ENCODE results near the gene LYZL6.
"Not testable (repeated sequence)": the region's sequence is repeated elsewhere in the genome, so short reads cannot be mapped to it uniquely, and the experiment has no call there.

The LYZL6 gene

GRCh38 chr17:35906191-35906925 lies 37.2 kb downstream of the LYZL6 start:
- DNase-seq = no peak

DNA sequence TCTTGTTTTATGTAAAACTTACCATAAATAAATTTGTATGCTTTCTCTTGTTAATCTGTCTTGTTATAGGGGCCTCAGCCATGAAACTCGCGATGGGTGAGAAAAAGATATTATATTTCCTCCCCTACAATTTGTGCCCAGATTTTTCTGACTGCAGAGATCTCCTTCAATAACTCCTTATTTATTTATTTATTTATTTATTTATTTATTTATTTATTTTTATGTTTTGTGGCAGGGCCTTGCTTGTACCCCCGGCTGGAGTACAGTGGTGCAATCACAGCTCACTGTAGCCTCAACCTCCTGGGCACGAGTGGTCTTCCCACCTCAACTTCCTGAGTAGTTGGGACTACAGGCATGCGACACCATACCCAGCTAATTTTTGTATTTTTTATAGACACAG lies 40.1 kb downstream of the LYZL6 start:
- DNase-seq = no peak

DNA sequence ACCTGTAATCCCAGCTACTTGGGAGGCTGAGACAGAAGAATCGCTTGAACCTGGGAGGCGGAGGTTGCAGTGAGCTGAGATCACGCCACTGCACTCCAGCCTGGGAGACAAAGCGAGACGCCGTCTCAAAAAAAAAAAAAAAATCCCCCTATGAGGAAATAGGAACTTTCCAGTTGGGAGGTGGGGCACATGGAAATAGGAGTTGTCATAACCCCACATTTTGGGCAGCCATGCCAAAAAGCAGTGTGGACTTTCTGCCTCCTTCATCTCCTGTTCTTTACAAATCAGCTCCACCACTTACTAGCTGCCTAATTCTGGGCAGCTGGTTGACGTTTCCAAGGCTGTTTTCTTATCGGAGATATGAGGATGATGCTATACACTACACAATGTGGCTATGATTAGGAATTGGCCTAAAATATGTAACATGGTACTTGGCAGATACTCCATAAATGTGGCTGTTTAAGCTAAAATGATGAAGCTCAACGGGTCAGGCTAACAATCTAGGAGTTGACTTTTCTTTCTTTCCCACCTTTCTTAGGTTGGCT lies 41.8 kb downstream of the LYZL6 start:
- no peak for DNase-seq

GRCh38 chr17:35900708-35901480 lies 42.6 kb downstream of the LYZL6 start:
- DNase-seq = no peak

GRCh38 chr17:35900280-35900679 lies 43.2 kb downstream of the LYZL6 start:
- peak; percentile 71 for DNase-seq

GRCh38 chr17:35898283-35899070 lies 45.0 kb downstream of the LYZL6 start:
- DNase-seq = peak; percentile 75

DNA sequence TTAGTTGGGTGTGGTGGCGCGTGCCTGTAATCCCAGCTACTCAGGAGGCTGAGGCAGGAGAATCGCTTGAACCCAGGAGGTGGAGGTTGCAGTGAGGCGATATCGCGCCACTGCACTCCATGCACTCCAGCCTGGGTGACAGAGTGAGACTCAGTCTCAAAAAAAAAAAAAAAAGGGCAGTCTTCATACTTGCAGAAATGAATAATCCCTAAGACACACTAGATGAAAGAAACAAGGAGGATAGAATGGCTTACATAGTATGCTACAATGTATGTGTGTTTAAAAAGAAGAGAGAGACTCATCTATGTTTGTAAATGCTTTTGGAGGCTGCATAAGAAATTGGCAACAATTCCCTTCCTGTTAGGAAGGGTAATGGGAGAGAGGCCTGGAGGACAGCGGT lies 45.7 kb downstream of the LYZL6 start:
- not testable (repeated sequence) for DNase-seq

DNA sequence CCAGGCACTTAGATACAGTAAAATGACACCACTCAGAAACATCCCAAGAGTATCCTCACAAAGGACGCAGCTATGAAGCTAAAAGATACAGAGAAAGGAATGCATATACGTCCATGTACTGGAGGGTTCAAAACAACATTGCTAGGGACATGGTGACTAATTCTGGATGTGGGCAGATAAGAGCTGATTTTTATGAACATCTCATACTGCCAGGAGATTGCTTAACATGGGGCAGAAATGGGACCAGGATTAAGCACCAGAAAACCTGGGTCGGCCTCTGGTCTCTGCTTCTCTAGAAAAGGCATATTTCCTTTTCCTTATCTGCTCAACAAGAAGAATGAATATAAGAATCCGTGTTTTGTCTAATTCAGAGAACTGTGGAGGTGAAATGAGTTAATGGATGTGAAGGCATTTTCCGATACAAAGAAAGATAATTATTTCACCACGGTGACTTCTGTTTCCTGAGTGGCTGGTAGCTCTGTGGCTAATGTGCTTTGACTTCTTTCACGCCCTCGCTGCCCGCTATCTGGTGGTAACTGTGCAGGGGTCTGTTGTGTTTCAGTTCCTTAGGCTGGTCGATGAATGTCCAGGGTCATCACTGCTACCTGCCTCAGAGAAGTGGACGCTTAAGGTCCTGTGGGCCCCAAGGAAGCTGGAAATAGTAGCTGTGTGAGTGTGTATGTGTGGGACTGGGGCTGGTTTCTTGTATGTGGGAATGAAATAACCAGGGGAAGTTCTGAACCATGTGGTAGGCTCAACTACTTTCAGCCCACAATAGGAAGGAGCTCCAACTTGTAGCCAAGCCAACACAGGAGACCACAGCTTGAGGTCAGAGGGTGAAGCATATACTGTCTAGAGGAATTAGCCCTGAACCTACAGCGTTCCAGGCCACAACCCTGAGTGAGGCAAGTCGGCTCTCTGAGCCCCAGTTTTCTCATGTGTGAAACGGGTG lies 47.6 kb downstream of the LYZL6 start:
- peak; percentile 78 for DNase-seq

DNA sequence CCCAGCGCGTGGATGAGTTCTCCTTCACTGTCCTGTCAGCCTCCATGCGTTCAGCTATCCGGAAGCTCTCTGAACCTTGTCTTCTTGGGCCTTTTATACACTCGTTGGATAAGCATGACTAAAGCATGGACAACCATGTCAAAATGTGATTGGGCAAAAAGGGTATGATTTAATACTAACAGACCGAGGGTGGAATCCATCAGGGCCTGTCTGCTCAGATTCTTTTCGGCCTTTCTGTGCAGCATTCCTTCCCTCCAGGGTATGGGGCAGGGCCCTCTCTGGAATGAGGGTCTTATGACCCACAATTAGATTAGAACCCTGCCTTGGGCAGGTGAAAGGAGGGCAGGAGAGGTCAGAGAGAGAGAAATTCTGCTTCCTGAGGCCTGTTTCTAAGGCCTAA lies 49.3 kb downstream of the LYZL6 start:
- no peak for DNase-seq

DNA sequence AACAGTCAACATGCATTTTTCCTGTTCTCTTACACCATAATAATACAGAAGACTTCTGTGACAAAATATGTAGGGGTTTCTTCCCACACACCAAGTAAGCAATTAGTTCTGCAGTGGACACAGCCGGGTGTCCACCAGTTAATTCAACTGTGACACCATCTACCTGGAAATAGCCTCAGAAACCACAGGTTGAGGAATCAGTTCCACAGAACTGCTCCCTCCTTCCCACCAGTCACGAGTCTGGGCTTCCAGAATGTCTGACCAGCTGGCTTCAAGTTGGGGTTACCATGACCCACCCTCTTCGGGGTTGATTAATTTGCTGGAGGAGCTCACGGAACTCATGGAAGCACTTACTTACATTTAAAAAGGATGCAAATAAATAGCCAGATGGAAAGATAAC lies 49.8 kb downstream of the LYZL6 start:
- DNase-seq = no peak

DNA sequence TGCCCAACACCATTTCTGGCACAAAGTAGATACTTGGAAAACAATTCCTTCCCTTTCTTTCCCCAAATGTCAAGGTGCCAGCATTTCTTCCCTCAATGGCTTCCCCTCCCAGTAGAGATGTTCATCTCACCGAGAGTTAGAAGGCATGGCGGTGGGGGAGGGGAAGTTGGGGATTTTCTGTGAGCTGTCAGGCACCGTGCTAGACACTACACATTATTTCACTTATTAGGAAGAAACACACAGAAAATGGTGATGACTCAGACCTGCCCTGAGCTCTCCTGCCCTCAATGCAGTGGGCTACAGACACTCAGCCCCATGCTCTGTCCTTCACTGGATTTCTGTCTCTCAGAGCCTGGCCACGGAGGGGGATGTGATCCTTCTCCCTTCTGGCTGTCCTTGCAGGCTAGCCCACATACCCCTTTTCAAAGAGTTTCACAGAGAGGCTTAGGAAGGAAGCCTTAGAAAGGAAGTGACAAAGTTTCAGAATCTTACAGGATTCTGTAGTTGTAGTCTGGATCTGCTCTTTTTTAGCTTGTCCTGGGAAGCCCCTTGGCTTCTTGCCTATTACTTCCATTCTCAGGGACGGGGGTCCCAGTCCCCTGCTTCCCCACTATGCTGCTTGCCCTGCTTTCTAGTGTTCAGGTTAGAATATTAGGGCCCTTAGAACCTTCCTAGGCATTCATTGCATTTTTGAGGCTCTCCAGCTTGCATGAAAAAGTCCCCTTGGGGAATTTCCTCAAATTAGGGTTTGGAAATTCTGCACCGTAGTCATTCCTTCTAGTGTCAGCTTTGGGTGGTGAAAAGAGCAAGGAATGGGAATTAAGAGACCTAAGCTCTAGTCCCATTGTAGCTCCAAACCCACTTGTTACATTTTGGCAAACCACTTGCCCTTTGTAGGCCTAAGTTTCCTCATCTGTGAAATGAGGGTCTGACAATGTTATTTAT lies 51.1 kb downstream of the LYZL6 start:
- DNase-seq = peak; percentile 85

- no peak for DNase-seq
Observed at GRCh38 chr17:35891269-35891668, 52.2 kb downstream of the LYZL6 start.

DNA sequence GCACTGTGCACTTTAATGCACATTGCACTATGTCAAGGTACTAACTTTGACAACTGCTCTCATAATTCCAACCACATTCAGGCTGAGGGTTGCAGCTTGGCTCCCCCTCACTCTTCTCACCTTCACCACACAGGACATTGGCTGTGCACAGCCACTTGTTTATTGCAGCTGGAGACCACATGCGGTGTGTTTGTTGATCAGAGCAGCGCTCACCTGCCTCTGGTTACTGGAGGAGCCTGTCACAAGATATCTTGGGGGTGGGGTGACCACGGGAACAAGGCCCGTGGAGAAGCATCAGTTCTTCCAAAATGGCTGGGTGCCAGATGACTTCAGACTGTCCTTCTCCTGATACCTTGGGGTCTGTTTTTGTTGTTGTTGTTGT lies 52.7 kb downstream of the LYZL6 start:
- no peak for DNase-seq

GRCh38 chr17:35889818-35890773 lies 53.4 kb downstream of the LYZL6 start:
- no peak for DNase-seq

DNA sequence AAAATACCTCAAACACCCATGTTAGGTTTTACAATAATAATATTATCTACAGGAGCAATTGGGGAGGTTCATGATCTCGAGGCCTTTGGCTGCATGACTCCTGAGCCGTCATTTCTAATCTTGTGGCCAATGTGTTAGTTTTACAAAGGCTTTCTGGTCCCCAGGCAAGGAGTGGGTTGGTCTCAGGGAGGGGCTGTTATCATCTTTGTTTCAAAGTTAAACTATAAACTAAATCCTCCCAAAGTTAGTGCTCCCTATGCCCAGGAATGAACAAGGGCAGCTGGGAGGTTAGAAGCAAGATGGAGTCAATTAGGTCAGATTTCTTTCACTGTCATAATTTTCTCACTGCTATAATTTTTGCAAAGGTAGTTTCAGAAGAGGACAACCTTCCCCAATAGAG lies 54.3 kb downstream of the LYZL6 start:
- no peak for DNase-seq
